HepG2 (cell line): ENCODE measurements around the gene CA4. TPM values are rescaled to one million over a fixed set of nuclear protein-coding genes. Genes with fewer than 3 reads are reported as not detected.

Experiments used
- ATAC-seq: fragments of 200-7000 bp; cut with Tn5 transposase; 3 replicates; pipeline ENCODE4 v1.9.1; 2020; ENCODE audit warnings: mild to moderate bottlenecking, moderate library complexity
- Bru-seq: library from RNA; stranded (reverse); fragments of 400-500 nt; gene quantifications from one replicate; lab custom pipeline; 2021; lab: Mats Ljungman, UMichigan
- BruChase-seq, 2 experiments: library from RNA; stranded (reverse); fragments of 400-500 nt; gene quantifications; one replicate each; lab custom pipeline; 2021; lab: Mats Ljungman, UMichigan
- BruUV-seq: library from RNA; stranded (reverse); fragments of 400-500 nt; replicated peaks from 2 replicates; lab custom pipeline; 2021; lab: Mats Ljungman, UMichigan
- CTCF ChIA-PET: fragments of 300-600 bp; formaldehyde crosslinking; extraction: SDS; loops from one replicate; lab custom pipeline; 2021; ENCODE audit warnings: low total read pairs, inconsistent platforms, low intra/inter-chr PET ratio; lab: Yijun Ruan, JAX
- POLR2A ChIA-PET: fragments of 350-600 bp; sonication (Branson Sonifier 250); formaldehyde crosslinking; loops from one replicate; lab custom pipeline; 2020; ENCODE audit warnings: antibody characterized with exemption, inconsistent platforms; lab: Yijun Ruan, JAX
- DNase-seq: peaks from one replicate; pipeline ENCODE4 v3.0.0-alpha.2; 2015; ENCODE audit warnings: low spot score
- FAIRE-seq: peaks from 3 replicates; lab custom pipeline; 2011; peaks lifted over from hg19 to GRCh38; lab: Jason Lieb, UNC
- H2AFZ ChIP-seq: one replicate; pipeline ENCODE4 v1.6.1; 2011; ENCODE audit warnings: low read length, inconsistent platforms
- H3K27ac ChIP-seq: fragments of 300-600 bp; 3 replicates; pipeline ENCODE4 v1.8.0; 2011; ENCODE audit warnings: mixed run types, mild to moderate bottlenecking, mixed read lengths, low read length, inconsistent platforms; ENCODE audit not compliant: insufficient read depth; ENCODE audit errors: extremely low read length
- H3K27me3 ChIP-seq, 2 experiments: fragments of 200-600 bp in 1 of 2; 2 replicates in 1 of 2; 3 replicates in 1 of 2; pipeline versions ENCODE4 v1.6.0 to v1.8.0; 2011; ENCODE audit warnings: low read length in 2 of 2, mild to moderate bottlenecking in 2 of 2, moderate library complexity in 2 of 2, inconsistent platforms in 1 of 2; ENCODE audit not compliant: insufficient read depth in 2 of 2, control insufficient read depth in 1 of 2
- H3K36me3 ChIP-seq, 2 experiments: fragments of 200-600 bp in 1 of 2; replicated peaks in 1 of 2; 2 replicates in 1 of 2; 3 replicates in 1 of 2; pipeline versions ENCODE4 v1.5.1 to v1.8.0; 2011; ENCODE audit warnings: low read length in 2 of 2, inconsistent platforms in 1 of 2; ENCODE audit not compliant: insufficient read depth in 2 of 2, control insufficient read depth in 1 of 2
- H3K4me1 ChIP-seq: 2 replicates; pipeline ENCODE4 v1.5.1; 2012; ENCODE audit warnings: low read length, inconsistent platforms; ENCODE audit not compliant: insufficient read depth
- H3K4me2 ChIP-seq: 2 replicates; pipeline ENCODE4 v1.6.0; 2011; ENCODE audit warnings: low read depth, low read length, inconsistent platforms
- H3K4me3 ChIP-seq, 3 experiments: fragments of 200-600 bp in 1 of 3; sonication (generic), shearing (Covaris generic) in 1 of 3; replicated peaks in 1 of 3; 2 replicates each; pipeline ENCODE4 v1.5.1; 2011 to 2016; ENCODE audit warnings: low read length in 3 of 3, inconsistent platforms in 2 of 3, low read depth in 2 of 3, mild to moderate bottlenecking in 2 of 3, control low read depth in 1 of 3, mixed read lengths in 1 of 3; ENCODE audit not compliant: insufficient read depth in 1 of 3
- H3K79me2 ChIP-seq: one replicate; pipeline ENCODE4 v1.6.1; 2011; ENCODE audit warnings: low read length, inconsistent platforms; ENCODE audit not compliant: insufficient read depth
- H3K9ac ChIP-seq: 2 replicates; pipeline ENCODE4 v1.6.0; 2011; ENCODE audit warnings: mild to moderate bottlenecking, low read depth, low read length, inconsistent platforms; ENCODE audit not compliant: insufficient read depth
- H3K9me3 ChIP-seq: 2 replicates; pipeline ENCODE4 v1.5.1; 2012; ENCODE audit warnings: mild to moderate bottlenecking, low read length
- H4K20me1 ChIP-seq: 2 replicates; pipeline ENCODE4 v1.6.0; 2011; ENCODE audit warnings: inconsistent platforms, mild to moderate bottlenecking, low read length, moderate library complexity; ENCODE audit not compliant: insufficient read depth
- FOXA1 ChIP-seq, 2 experiments: fragments of 450-650 bp in 1 of 2; sonication (generic) in 1 of 2; formaldehyde crosslinking in 1 of 2; IDR thresholded peaks; 2 replicates each; pipeline versions ENCODE4 v1.4.0 to v1.6.1; 2016 to 2020; ENCODE audit warnings: missing genetic modification reagents in 1 of 2
- HNRNPK ChIP-seq: fragments of 200-400 bp; formaldehyde crosslinking; IDR thresholded peaks from 2 replicates; pipeline ENCODE4 v1.6.1; 2018; ENCODE audit warnings: low read length, low read depth, moderate library complexity, mild to moderate bottlenecking; ENCODE audit not compliant: poor library complexity, severe bottlenecking
- KDM5B ChIP-seq: sonication (generic); formaldehyde crosslinking; IDR thresholded peaks from 2 replicates; pipeline ENCODE4 v1.4.0; 2020; ENCODE audit warnings: missing genetic modification reagents, mild to moderate bottlenecking, borderline replicate concordance
- MYC ChIP-seq: sonication (generic); formaldehyde crosslinking; IDR thresholded peaks from 2 replicates; pipeline ENCODE4 v1.9.0; 2021; ENCODE audit warnings: missing genetic modification reagents, borderline replicate concordance
- ZNF34 ChIP-seq: sonication (generic); formaldehyde crosslinking; IDR thresholded peaks from 2 replicates; pipeline ENCODE4 v1.4.0; 2020; ENCODE audit warnings: mild to moderate bottlenecking, missing genetic modification reagents, borderline replicate concordance
- ZNF350 ChIP-seq: sonication (generic); formaldehyde crosslinking; IDR thresholded peaks from 2 replicates; pipeline ENCODE4 v1.4.0; 2020; ENCODE audit warnings: mild to moderate bottlenecking, low read depth, missing genetic modification reagents, borderline replicate concordance
- ZNF768 ChIP-seq: sonication (generic); formaldehyde crosslinking; IDR thresholded peaks from 2 replicates; pipeline ENCODE4 v1.4.0; 2020; ENCODE audit warnings: missing genetic modification reagents
- ZNF777 ChIP-seq: sonication (generic); formaldehyde crosslinking; IDR thresholded peaks from 2 replicates; pipeline ENCODE4 v1.4.0; 2020; ENCODE audit warnings: missing genetic modification reagents
- WGBS: methylation state at CpG from one replicate; pipeline ENCODE4 v1.1.6; 2017; ENCODE audit warnings: low lambda C conversion rate; 5-methylcytosine and 5-hydroxymethylcytosine counted together
- in situ Hi-C: cut with HindIII; loops from 2 replicates; pipeline ENCODE4 v1.10.0; 2017; ENCODE audit warnings: low pct_unique_long_range_greater_than_20kb; ENCODE audit not compliant: extremely low pct_ligation_motif_present
- intact Hi-C: fragments of 100-400 bp; cut with micrococcal nuclease; formaldehyde crosslinking; loops from one replicate; pipeline ENCODE4 v1.10.0; 2022; ENCODE audit not compliant: unreplicated experiment
- long read RNA-seq, 2 experiments: library from RNA in 1 of 2; library from polyadenylated mRNA in 1 of 2; stranded (forward) in 1 of 2; unstranded in 1 of 2; transcript quantifications; one replicate each; pipeline ENCODE4 v2.0.0, GENCODE V29; 2019 to 2022
- polyA minus RNA-seq, 3 experiments: library from RNA; depleted of rRNA, polyadenylated mRNA; stranded (reverse); fragments of >200 nt; gene quantifications; 2 replicates each; pipeline ENCODE4 v1.2.3, GENCODE V29; 2011; ENCODE audit warnings: low replicate concordance in 1 of 3
- polyA plus RNA-seq, 8 experiments: library from polyadenylated mRNA; depleted of rRNA in 3 of 8; stranded (reverse) in 7 of 8; unstranded in 1 of 8; fragments of >200 nt; fragmentation: Illumina TruSeq in 4 of 8; extraction: Trizol in 4 of 8; gene quantifications; 2 replicates each; pipeline versions ENCODE4 v1.2.1 to v1.2.3, GENCODE V29; 2011 to 2016; ENCODE audit warnings: low read depth in 4 of 8, missing spikeins in 1 of 8, mixed read lengths in 1 of 8; ENCODE audit not compliant: insufficient read depth in 1 of 8
- total RNA-seq, 5 experiments: library from RNA; depleted of rRNA; stranded (reverse); fragments of >200 nt; fragmentation: Illumina TruSeq; extraction: Trizol; gene quantifications; 2 replicates each; pipeline ENCODE4 v1.2.3, GENCODE V29; 2016; ENCODE audit warnings: low read depth in 1 of 5
- TF ChIP-seq, protein P1 (sequence below): sonication (generic); formaldehyde crosslinking; IDR thresholded peaks from 2 replicates; pipeline ENCODE4 v1.4.0; 2020; ENCODE audit warnings: missing genetic modification reagents, borderline replicate concordance
- TF ChIP-seq, protein P2 (sequence below): sonication (generic); formaldehyde crosslinking; IDR thresholded peaks from 2 replicates; pipeline ENCODE4 v1.9.0; 2022; ENCODE audit warnings: missing genetic modification reagents, mild to moderate bottlenecking, borderline replicate concordance

CA4 gene
- total RNA-seq (2016; rRNA removed; fragmentation: Illumina TruSeq; extraction: Trizol) (not detected in 2 replicates), polyA plus RNA-seq (2011; rRNA removed) (not detected in 2 replicates), polyA minus RNA-seq (2011; rRNA and poly(A)+ RNA removed; ENCODE audit: low replicate concordance) (not detected in 2 replicates), Bru-seq, nascent RNA (not detected), BruChase-seq, experiment 1, labeled RNA remaining after a 6-hour chase (not detected), BruChase-seq, experiment 2, labeled RNA remaining after a 2-hour chase (not detected)
- total RNA-seq (2016; cell fraction: cytosol; rRNA removed; fragmentation: Illumina TruSeq; extraction: Trizol; ENCODE audit: low read depth): not detected in 2 replicates
- total RNA-seq (2016; cell fraction: insoluble cytoplasmic fraction; rRNA removed; fragmentation: Illumina TruSeq; extraction: Trizol): not detected in 2 replicates
- total RNA-seq (2016; cell fraction: membrane; rRNA removed; fragmentation: Illumina TruSeq; extraction: Trizol): not detected in 2 replicates
- not detected in 2 replicates for total RNA-seq (2016; cell fraction: nucleus; rRNA removed; fragmentation: Illumina TruSeq; extraction: Trizol)
- polyA plus RNA-seq (2011; cell fraction: cytosol; rRNA removed): not detected in 2 replicates
- not detected in 2 replicates for polyA plus RNA-seq (2011; cell fraction: nucleus; rRNA removed)
- polyA plus RNA-seq (2012): not detected in 2 replicates
- not detected in 2 replicates for polyA plus RNA-seq (2016; cell fraction: cytosol; fragmentation: Illumina TruSeq; extraction: Trizol; ENCODE audit: low read depth)
- not detected in 2 replicates for polyA plus RNA-seq (2016; cell fraction: insoluble cytoplasmic fraction; fragmentation: Illumina TruSeq; extraction: Trizol; ENCODE audit: low read depth)
- polyA plus RNA-seq (2016; cell fraction: membrane; fragmentation: Illumina TruSeq; extraction: Trizol; ENCODE audit: low read depth): not detected in 2 replicates
- not detected in 2 replicates for polyA plus RNA-seq (2016; cell fraction: nucleus; fragmentation: Illumina TruSeq; extraction: Trizol; ENCODE audit: insufficient read depth, low read depth)
- polyA minus RNA-seq (2011; cell fraction: cytosol; rRNA and poly(A)+ RNA removed): not detected in 2 replicates
- polyA minus RNA-seq (2011; cell fraction: nucleus; rRNA and poly(A)+ RNA removed): not detected in 2 replicates
- long read RNA-seq, experiment 1: 0 reads
- long read RNA-seq, experiment 2: 0 reads

DNA sequence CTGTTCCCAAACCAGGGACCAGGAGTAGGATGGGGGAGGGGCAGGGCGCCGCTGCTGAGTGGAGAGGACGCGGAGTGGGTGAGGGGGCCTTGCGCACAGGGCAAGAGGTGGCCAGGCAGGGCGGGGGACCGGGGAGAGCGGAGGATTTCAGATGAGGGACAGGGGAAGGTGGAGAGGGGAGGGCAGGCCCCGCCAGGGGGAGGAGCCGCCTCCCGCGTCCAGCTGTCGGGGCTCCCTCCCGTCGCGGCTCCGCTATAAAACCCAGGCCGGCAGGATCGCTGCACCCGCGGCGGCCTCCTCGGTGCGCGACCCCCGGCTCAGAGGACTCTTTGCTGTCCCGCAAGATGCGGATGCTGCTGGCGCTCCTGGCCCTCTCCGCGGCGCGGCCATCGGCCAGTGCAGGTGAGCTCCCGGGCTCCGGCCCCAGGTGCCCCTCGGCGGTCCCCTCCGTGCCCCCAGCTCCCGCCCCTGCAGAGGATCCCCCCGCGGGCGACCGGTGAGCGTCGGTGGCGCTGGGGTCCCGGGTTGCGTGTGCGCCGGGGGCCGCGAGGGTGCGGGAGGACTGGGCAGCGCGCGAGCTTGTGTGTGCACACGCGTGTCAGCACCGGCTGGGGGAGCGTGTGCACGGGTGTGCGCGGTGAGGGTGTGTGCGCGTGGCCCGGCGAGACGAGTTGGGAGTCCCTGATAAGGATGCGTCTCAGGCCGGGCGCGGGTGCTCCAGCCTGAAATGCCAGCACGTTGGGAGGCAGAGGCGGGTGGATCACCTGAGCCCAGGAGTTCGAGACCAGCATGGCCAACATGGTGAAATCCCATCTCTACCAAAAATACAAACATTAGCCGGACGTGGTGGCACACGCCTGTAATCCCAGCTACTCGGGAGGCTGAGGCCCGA, at the start of gene CA4:
Gene CA4, plus strand, starts transcription at position 283 of the 892 bp plus-strand sequence. Its CDS starts 62 bp downstream, at position 345.
- H3K4me1 ChIP-seq: 0 out of 2 replicates have a peak, but pooled peaks cover 12% of the 10 kb centered on the region
- CTCF ChIA-PET: no interaction called here
- 17% methylated on average over 61 of the region's 81 CpGs for WGBS
- DNase-seq: no peak
- POLR2A ChIA-PET: no interaction called here
- H3K36me3 ChIP-seq: no peaks in the 10 kb centered on the region
- H4K20me1 ChIP-seq: no peaks in the 10 kb centered on the region; the same call in 1 of the 2 replicates
- BruUV-seq: no TSS peak
- intact Hi-C loops: loop anchor here (10.0 kb wide), 1 partner anchor 75 kb away; no protein-coding TSS in a partner anchor
- H3K27ac ChIP-seq: no peak within 1 kb of the TSS
- ATAC-seq: peak; percentile 22
- H2AFZ ChIP-seq: no peak within 1 kb of the TSS
- no peak within 1 kb of the TSS for H3K9ac ChIP-seq
- H3K4me2 ChIP-seq: peak within 1 kb of the TSS; percentile 61
- H3K9me3 ChIP-seq: no peaks in the 10 kb centered on the region
- in situ Hi-C loops: no loop called here
- H3K4me3 ChIP-seq: peak within 1 kb of the TSS in 1 of 3 experiments; percentile 56; a peak in 2 of 6 replicates
- no peaks in the 10 kb centered on the region for H3K79me2 ChIP-seq
- no peak for FAIRE-seq
- H3K27me3 ChIP-seq: peaks cover 24 to 90% of the 10 kb centered on the region in 2 experiments
- TF ChIP-seq, protein P1, sequence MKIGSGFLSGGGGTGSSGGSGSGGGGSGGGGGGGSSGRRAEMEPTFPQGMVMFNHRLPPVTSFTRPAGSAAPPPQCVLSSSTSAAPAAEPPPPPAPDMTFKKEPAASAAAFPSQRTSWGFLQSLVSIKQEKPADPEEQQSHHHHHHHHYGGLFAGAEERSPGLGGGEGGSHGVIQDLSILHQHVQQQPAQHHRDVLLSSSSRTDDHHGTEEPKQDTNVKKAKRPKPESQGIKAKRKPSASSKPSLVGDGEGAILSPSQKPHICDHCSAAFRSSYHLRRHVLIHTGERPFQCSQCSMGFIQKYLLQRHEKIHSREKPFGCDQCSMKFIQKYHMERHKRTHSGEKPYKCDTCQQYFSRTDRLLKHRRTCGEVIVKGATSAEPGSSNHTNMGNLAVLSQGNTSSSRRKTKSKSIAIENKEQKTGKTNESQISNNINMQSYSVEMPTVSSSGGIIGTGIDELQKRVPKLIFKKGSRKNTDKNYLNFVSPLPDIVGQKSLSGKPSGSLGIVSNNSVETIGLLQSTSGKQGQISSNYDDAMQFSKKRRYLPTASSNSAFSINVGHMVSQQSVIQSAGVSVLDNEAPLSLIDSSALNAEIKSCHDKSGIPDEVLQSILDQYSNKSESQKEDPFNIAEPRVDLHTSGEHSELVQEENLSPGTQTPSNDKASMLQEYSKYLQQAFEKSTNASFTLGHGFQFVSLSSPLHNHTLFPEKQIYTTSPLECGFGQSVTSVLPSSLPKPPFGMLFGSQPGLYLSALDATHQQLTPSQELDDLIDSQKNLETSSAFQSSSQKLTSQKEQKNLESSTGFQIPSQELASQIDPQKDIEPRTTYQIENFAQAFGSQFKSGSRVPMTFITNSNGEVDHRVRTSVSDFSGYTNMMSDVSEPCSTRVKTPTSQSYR (CRISPR knock-in tag): peak; percentile 73; the same call in 1 of the 2 replicates
- TF ChIP-seq ZNF768: peak; percentile 31; the same call in 1 of the 2 replicates
- TF ChIP-seq, protein P2, sequence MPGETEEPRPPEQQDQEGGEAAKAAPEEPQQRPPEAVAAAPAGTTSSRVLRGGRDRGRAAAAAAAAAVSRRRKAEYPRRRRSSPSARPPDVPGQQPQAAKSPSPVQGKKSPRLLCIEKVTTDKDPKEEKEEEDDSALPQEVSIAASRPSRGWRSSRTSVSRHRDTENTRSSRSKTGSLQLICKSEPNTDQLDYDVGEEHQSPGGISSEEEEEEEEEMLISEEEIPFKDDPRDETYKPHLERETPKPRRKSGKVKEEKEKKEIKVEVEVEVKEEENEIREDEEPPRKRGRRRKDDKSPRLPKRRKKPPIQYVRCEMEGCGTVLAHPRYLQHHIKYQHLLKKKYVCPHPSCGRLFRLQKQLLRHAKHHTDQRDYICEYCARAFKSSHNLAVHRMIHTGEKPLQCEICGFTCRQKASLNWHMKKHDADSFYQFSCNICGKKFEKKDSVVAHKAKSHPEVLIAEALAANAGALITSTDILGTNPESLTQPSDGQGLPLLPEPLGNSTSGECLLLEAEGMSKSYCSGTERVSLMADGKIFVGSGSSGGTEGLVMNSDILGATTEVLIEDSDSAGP (CRISPR knock-in tag): peak; percentile 34; the same call in 1 of the 2 replicates
- peak; percentile 21; the same call in 1 of the 2 replicates for TF ChIP-seq MYC (CRISPR knock-in tag)
- no peak for TF ChIP-seq ZNF350 (CRISPR knock-in tag)
- no peak for TF ChIP-seq FOXA1 (IDR thresholded peaks at IDR 0.05)
- no peak for TF ChIP-seq FOXA1 (CRISPR knock-in tag; IDR thresholded peaks at IDR 0.05)
- peak; percentile 84 for TF ChIP-seq ZNF777
- TF ChIP-seq ZNF34: no peak
- TF ChIP-seq HNRNPK: peak; percentile 50
- no peak for TF ChIP-seq KDM5B
